GM18858 (cell line): ENCODE results near the gene LOXHD1.

Experiments used
- ATAC-seq: cut with Tn5 transposase; IDR thresholded peaks from one replicate; pipeline ENCODE4 v1.9.1; 2021; ENCODE audit not compliant: unreplicated experiment

The LOXHD1 gene

DNA sequence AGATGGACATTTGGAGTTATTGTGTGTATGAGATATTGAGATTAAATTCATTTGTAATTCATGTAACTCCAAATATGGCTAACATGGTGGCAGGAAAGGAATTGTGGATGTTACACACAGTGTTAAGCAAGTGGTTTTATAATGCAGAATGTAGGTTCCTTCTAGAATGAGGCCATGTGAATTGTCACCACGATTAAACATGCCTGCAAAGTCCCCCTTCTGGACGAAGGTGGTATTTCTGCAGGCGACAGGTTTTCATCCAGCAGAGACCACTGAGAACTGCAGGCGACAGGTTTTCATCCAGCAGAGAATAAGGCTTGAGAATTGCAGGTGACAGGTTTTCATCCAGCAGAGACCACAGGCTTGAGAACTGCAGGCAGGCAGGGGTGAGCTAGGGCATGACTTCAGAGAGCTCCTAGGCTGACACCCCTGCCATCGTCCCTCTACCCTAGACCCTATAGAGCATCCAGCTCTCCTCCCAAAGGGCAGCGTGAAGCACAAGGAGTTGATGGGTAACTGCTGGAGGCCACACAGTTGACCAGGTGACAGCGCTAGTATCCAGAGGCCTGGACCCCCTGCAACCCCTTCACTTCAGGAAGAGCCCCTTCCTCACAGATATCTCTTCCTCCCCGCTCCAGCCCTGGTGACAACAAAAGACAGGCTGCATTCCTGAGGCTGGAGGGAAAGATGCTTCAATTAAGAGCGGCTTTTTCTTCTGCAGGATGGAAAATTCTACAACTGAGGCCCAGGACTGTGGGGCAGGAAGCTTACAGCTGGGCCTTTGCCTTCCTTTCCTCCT is 175.8 kb downstream of the LOXHD1 start:
- ATAC-seq: no peak

DNA sequence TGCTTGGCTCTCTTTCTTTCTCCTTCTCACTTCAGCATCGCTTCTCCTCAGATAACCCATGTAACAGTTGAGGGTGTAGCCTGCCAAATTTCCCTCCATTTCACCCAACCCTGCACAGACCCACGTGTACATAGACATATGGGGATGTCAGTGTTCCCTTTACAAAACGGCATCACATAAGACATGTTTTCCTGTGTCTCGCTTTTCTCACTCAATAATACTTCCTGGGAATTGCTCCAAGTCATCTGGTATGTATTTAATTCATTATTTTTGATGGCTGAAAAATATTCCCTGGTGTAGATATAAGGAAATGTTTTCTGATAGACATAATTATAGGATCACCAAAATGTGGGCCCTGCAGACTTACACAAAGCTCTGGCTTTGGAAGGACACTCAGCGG is 176.8 kb downstream of the LOXHD1 start:
- no peak for ATAC-seq

DNA sequence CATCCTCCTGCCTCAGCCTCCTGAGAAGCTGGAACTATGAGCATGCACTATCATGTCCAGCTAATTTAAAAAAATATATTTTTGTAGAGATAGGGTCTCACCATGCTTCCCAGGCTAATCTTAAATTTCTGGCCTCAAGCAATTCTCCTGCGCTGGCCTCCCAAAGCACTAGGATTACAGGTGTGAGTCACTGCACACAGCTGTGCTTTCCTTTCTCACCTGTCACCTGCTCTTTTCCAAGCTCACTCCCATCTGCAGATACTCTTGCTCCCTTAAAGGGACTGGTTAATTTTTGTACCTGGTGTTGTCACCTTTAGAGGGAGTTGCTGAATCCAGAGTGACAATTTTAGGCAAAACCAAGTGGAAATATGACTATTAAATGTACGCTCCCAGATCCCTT is 178.2 kb downstream of the LOXHD1 start:
- no peak for ATAC-seq

DNA sequence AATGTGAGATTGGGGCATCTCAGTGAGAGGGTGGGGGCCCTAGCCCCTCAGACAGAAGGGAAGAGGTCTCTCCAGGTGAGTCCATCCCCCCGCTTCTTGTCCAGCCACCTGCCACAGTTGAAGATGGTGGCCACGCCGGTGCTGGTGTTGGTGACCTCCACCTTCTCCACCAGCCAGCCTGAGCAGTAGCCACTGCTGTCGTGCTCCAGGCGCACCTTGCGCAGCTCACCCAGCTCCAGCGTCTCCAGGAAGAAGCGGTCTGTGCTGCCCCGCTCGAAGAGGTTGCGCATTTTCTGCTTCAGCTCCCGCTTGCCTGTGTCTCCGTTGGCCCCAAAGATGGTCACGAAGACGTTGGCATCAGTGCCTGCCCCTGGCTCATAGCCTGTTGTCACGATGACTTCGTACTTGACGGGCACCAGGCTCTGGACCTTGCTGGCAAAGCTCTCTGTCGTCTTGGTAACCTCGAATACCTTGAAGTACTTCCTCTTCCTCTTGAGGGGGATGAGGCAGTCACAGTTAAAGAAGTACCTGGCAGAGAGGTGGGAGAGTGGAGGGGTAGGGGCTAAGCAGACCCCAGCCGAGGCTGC is 179.5 kb downstream of the LOXHD1 start:
- ATAC-seq: no peak

DNA sequence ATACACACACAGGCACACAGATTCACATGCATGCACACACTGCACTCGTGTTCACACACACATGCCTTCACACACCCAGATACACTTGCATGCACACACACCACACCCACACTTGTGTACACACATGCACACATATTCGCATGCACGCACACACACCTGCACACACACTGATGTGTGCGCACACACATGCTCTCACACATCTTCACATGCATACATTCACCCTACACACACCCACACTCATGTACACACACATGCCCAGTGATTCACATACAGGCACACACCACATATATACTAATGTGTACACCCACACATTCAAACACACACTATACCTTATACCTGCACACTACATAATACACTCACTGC is 181.6 kb downstream of the LOXHD1 start:
- no peak for ATAC-seq

DNA sequence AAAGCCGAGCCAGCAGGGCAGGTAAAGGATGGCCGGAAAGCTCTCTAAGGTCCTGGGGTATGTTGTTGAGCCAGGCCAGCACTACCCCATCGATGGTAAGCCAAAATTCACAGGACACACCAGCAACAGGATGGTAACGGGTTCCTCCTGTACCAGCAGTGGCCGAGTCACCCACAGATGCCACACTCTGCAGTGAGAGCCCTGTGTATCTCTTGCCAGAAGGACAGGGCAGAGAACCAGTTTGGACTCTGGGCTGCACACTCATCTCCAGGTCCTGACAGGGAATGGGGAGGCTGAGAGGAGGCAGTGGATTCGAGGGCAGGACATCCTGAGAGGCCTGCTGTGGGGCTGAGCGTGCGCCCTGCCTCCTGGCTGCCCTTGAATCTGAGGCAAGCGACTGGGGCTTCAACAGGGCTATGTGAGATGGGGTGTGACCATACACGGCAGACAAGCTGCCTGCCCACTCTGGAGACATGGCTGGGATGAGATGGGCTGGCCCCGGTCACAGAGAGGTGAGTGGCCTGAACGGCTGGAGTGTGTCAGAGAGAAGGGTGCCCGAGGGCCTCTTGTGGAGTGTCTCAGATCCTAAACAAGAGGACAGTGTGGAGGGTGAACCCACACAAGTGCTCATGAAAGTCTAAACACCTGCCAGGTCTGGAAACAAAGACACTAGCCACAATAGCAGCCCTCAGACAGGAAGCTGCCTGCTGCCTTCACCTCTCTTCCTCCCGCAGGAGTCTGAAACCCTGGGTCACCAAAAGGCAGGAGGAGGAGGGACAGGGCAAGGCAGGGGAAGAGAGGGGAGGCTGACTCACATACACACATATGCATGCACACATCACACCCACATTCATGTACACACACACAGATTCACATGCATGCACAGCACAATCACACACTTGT is 182.3 kb downstream of the LOXHD1 start:
- no peak for ATAC-seq

GRCh38 chr18:46471809-46472498 is 185.1 kb downstream of the LOXHD1 start:
- no peak for ATAC-seq

DNA sequence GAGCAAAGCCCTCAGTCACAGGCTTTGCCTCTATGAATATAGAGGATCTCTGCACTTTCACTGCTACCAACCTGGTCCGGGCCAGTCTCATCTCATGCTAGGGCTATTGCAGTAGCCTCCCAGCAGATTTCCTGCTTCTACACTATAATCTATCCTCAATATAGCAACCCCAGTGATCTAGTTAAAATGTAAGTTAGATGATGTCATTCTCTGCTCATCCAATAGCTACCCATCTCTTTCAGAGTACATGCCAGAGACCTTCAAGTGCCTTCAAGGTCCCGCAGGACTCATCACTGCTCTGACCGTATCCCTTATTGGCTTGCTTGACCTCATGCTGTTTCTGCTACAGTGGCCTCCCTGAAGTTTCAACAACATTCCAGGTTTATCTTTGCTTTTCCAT is 186.3 kb downstream of the LOXHD1 start:
- ATAC-seq: no peak

GRCh38 chr18:46469186-46469915 is 187.7 kb downstream of the LOXHD1 start:
- ATAC-seq: no peak

GRCh38 chr18:46468426-46469180 is 188.4 kb downstream of the LOXHD1 start:
- ATAC-seq: no peak

DNA sequence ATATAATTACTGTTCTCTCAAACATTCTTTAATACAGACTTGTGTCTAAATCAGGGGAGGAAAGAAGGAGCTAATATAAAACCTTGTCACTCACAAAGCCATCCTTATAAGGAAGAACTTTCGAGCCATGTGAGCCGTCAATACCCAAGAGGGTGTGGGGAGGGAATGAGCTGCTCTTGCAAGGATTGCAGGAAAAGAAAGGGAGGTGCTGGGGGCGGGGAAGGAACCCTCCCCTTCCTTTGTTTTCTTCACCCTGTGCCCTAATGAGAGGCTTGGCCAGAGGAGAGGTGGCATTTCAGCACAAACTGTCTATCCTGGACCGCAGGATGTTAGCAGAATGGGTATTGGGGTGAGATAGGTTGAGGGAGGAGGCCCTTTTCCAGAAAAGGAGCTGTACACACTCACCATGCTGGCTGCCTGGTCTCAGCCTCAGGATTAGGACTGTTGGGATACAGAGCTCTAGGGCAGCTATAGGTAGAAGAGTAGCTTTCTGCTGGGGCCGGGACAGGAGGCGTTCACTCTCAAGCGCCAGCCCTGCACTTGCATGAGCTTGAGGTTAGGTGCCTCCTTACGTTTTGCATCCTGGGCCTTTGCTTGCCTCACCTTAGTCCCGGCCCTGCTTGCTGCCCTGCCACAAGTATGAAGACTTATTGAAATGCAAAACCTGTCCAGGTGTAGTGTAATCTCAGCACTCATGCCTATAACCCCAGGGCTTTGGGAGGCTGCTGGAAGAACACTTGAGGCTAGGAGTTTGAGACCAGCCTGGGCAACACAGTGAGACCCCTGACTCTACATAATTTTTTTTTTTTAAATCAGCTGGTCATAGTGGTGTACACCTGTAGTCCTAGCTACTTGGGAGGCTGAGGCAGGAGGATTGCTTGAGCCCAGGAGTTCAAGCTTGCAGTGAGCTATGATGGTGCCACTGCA is 190.5 kb downstream of the LOXHD1 start:
- no peak for ATAC-seq

DNA sequence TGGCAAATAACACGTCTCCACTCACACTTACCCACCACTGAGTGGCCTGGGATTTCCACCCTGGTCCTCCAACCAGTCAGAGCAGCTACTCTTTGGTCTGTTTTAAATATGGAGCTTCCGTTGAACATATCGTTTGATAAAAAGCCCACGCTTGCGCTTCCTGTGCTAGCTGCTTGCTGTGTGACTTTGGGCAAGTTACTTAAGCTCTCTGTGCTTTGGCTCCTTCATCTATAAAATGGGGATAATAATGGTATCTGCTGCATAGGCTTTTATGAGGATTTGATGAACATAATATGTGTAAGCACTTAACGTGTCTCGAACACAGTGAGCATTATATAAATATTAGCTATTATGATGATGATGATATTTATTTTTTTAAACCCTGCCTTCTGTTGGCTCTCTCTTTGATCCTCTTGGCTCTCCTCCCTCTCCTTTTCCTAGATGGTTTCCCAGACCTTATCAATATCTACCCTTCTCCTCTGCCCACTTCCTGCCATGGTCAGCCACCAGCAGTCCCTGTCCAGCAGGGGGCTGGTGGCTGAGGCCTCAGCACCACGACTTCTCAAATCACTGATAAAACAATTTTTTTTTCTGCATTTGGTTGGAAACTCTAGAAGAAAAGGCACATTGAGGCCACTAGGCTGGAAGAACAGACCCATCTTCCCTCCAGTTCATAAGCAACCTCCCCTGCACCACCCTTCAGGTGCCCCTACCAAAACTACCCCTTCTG is 191.9 kb downstream of the LOXHD1 start:
- no peak for ATAC-seq

- no peak for ATAC-seq
These were observed 194.5 kb downstream of the LOXHD1 start for GRCh38 chr18:46462523-46462922.

GRCh38 chr18:46461993-46462392 is 195.0 kb downstream of the LOXHD1 start:
- ATAC-seq: no peak

- no peak for ATAC-seq
These were observed 196.3 kb downstream of the LOXHD1 start for GRCh38 chr18:46460754-46461153.

GRCh38 chr18:46459789-46460455 is 197.1 kb downstream of the LOXHD1 start:
- ATAC-seq: no peak

GRCh38 chr18:46458472-46458871 is 198.5 kb downstream of the LOXHD1 start:
- no peak for ATAC-seq

DNA sequence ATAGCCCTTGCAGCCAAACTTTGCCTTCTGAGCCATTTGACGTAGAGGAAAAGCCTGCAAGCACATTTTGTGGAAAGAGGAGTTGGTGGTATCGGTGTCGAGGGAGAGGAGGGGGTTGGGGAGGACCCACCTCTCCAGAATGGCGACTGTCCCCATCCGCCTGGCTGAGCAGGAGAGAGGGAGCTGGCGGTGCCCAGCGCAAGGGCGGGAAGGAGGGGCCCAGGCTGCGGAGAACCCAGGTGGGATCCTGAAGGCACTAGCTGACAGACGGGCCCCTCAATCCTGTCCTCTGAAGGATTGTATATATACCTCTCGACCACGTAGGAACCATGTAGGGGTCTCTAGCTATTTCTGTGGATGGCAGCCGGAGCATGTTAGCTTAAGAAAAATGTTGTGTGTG is 200.3 kb downstream of the LOXHD1 start:
- ATAC-seq: no peak
